ENCODE results near the gene RPL12.

The RPL12 gene

GRCh38 chr9:127466407-127466917 is 15.3 kb upstream of the RPL12 start:
- peak in 1 of 2 experiments; percentile 27 for DNase-seq

GRCh38 chr9:127463911-127464310 is 12.7 kb upstream of the RPL12 start:
- no peak for DNase-seq

GRCh38 chr9:127463382-127463781 is 12.2 kb upstream of the RPL12 start:
- DNase-seq = no peak

- no peak for DNase-seq
Observed at GRCh38 chr9:127458921-127459320, 7.7 kb upstream of the RPL12 start.

GRCh38 chr9:127457191-127457878 is 6.1 kb upstream of the RPL12 start:
- no peak for DNase-seq

GRCh38 chr9:127455324-127455992 is 4.3 kb upstream of the RPL12 start:
- peak; percentile 76 to 90 for DNase-seq

- DNase-seq = no peak
Observed at GRCh38 chr9:127452691-127453090, 1.5 kb upstream of the RPL12 start.

GRCh38 chr9:127451858-127452656 is 851 bp upstream of the RPL12 start:
- DNase-seq = peak; percentile 44 to 61

GRCh38 chr9:127451608-127451857 is 327 bp upstream of the RPL12 start:
- no peak for DNase-seq

GRCh38 chr9:127450243-127450760 is 904 bp downstream of the RPL12 start:
- no peak for DNase-seq

GRCh38 chr9:127449332-127449966 is 1.8 kb downstream of the RPL12 start:
- no peak for DNase-seq

GRCh38 chr9:127448112-127448805 is 2.9 kb downstream of the RPL12 start:
- no peak for DNase-seq

- DNase-seq = no peak
Observed at GRCh38 chr9:127447416-127448111, 3.6 kb downstream of the RPL12 start.

GRCh38 chr9:127446713-127447415 is 4.3 kb downstream of the RPL12 start:
- peak in 1 of 2 experiments; percentile 16 for DNase-seq

- peak in 1 of 2 experiments; percentile 48 for DNase-seq
Observed at GRCh38 chr9:127445851-127446712, 5.1 kb downstream of the RPL12 start.

- no peak for DNase-seq
Observed at GRCh38 chr9:127444921-127445850, 6.0 kb downstream of the RPL12 start.

GRCh38 chr9:127444283-127444920 is 6.8 kb downstream of the RPL12 start:
- no peak for DNase-seq

GRCh38 chr9:127438394-127438793 is 12.8 kb downstream of the RPL12 start:
- no peak for DNase-seq

All from Kasumi-1 (cell line).